ENCODE data around the gene MTMR3. TPM values are rescaled to one million over a fixed set of nuclear protein-coding genes. Genes with fewer than 3 reads are reported as not detected.

MTMR3 gene
- total RNA-seq, 4 donors from 2014 or later = 34.9 to 45.9 (median 41.9) TPM

- no peak for ATAC-seq
- peaks cover 11% of the 10 kb centered on the region for H3K27me3 ChIP-seq
- no peaks in the 10 kb centered on the region for H3K4me1 ChIP-seq
- WGBS, 2 donors (ENCODE audit: low coverage in 1 of 2) = 93 to 97% methylated on average over 3 to 9 of the region's 15 CpGs
- TF ChIP-seq POLR2A (IDR thresholded peaks at IDR 0.05) = no peak
- TF ChIP-seq EP300 (IDR thresholded peaks at IDR 0.05) = no peak
- no peak for TF ChIP-seq POLR2AphosphoS5 (IDR thresholded peaks at IDR 0.05)
- TF ChIP-seq CTCF (IDR thresholded peaks at IDR 0.05) = no peak
- no peak overlapping the region for H3K27ac ChIP-seq
- H3K36me3 ChIP-seq = no peaks in the 10 kb centered on the region
- H3K4me3 ChIP-seq = no peak overlapping the region
- H3K9me3 ChIP-seq = no peaks in the 10 kb centered on the region
These were observed 163.9 kb downstream of the MTMR3 start for GRCh38 chr22:30046716-30047363.

- TF ChIP-seq CTCF (IDR thresholded peaks at IDR 0.05) = no peak
- no peak for TF ChIP-seq POLR2AphosphoS5 (IDR thresholded peaks at IDR 0.05)
- TF ChIP-seq EP300 (IDR thresholded peaks at IDR 0.05) = no peak
- no peak for TF ChIP-seq POLR2A (IDR thresholded peaks at IDR 0.05)
- Histone ChIP-seq H3K9me3 (no peaks in the 10 kb centered on the region), H3K27ac (no peak overlapping the region), H3K4me3 (no peak overlapping the region), H3K27me3 (peaks cover 11% of the 10 kb centered on the region), H3K4me1 (no peaks in the 10 kb centered on the region), H3K36me3 (no peaks in the 10 kb centered on the region)
- WGBS, 2 donors (ENCODE audit: low coverage in 1 of 2) = 40 to 82% methylated on average over 3 of the region's 3 CpGs
- ATAC-seq = no peak
These were observed 164.4 kb downstream of the MTMR3 start for GRCh38 chr22:30047364-30047738.

GRCh38 chr22:30048681-30049080, 165.7 kb downstream of the MTMR3 start:
- no peak overlapping the region for H3K27ac ChIP-seq
- no peak for TF ChIP-seq POLR2AphosphoS5 (IDR thresholded peaks at IDR 0.05)
- TF ChIP-seq POLR2A (IDR thresholded peaks at IDR 0.05) = no peak
- no peak for TF ChIP-seq CTCF (IDR thresholded peaks at IDR 0.05)
- no peak for TF ChIP-seq EP300 (IDR thresholded peaks at IDR 0.05)
- 63 to 83% methylated on average over 2 of the region's 2 CpGs for WGBS, 2 donors (ENCODE audit: low coverage in 1 of 2)
- ATAC-seq = no peak
- H3K4me1 ChIP-seq = no peaks in the 10 kb centered on the region
- H3K36me3 ChIP-seq = no peaks in the 10 kb centered on the region
- peaks cover 11% of the 10 kb centered on the region for H3K27me3 ChIP-seq
- H3K4me3 ChIP-seq = no peak overlapping the region
- no peaks in the 10 kb centered on the region for H3K9me3 ChIP-seq

GRCh38 chr22:30054067-30054763, 171.2 kb downstream of the MTMR3 start:
- Histone ChIP-seq H3K27me3 (no peaks in the 10 kb centered on the region), H3K36me3 (no peaks in the 10 kb centered on the region), H3K9me3 (peaks cover 0 to 20% (median 0%) of the 10 kb centered on the region in 3 donors), H3K4me3 (no peak overlapping the region), H3K4me1 (no peaks in the 10 kb centered on the region), H3K27ac (no peak overlapping the region)
- no peak for ATAC-seq
- 57 to 67% methylated on average over 9 to 10 of the region's 10 CpGs for WGBS, 2 donors (ENCODE audit: low coverage in 1 of 2)
- no peak for TF ChIP-seq EP300 (IDR thresholded peaks at IDR 0.05)
- no peak for TF ChIP-seq POLR2AphosphoS5 (IDR thresholded peaks at IDR 0.05)
- TF ChIP-seq POLR2A (IDR thresholded peaks at IDR 0.05) = no peak

- H3K36me3 ChIP-seq = no peaks in the 10 kb centered on the region
- TF ChIP-seq POLR2AphosphoS5 (IDR thresholded peaks at IDR 0.05) (no peak), EP300 (IDR thresholded peaks at IDR 0.05) (no peak), CTCF (IDR thresholded peaks at IDR 0.05) (no peak), POLR2A (IDR thresholded peaks at IDR 0.05) (no peak)
- no peak overlapping the region for H3K27ac ChIP-seq
- H3K4me1 ChIP-seq = no peaks in the 10 kb centered on the region
- H3K4me3 ChIP-seq = no peak overlapping the region
- H3K9me3 ChIP-seq = peaks cover 0 to 20% (median 0%) of the 10 kb centered on the region in 3 donors
- ATAC-seq = no peak
- H3K27me3 ChIP-seq = no peaks in the 10 kb centered on the region
These were observed 171.7 kb downstream of the MTMR3 start for GRCh38 chr22:30054764-30055069.

Data from gastroesophageal sphincter (tissue), 4 donors.